Mesothelial cell of epicardium (in vitro differentiated cells): Measurements from ENCODE around the gene MRPS33. TPM values are rescaled to one million over a fixed set of nuclear protein-coding genes. Genes with fewer than 3 reads are reported as not detected.
"Not testable (repeated sequence)": the region's sequence is repeated elsewhere in the genome, so short reads cannot be mapped to it uniquely, and the experiment has no call there.

Experiments
- DNase-seq, 2 experiments: peaks; one replicate each; pipeline ENCODE4 v3.0.0; 2021; ENCODE audit warnings: low spot score in 2 of 2; ENCODE audit not compliant: unreplicated experiment in 2 of 2
- H3K27ac Mint-ChIP-seq: 2 replicates; pipeline ENCODE4 v1.8.0; 2021; ENCODE audit warnings: mixed read lengths
- H3K27me3 Mint-ChIP-seq: 2 replicates; pipeline ENCODE4 v1.8.0; 2021; ENCODE audit warnings: low read depth, mixed read lengths
- H3K36me3 Mint-ChIP-seq: 2 replicates; pipeline ENCODE4 v1.8.0; 2021; ENCODE audit warnings: mixed read lengths
- H3K4me1 Mint-ChIP-seq: 2 replicates; pipeline ENCODE4 v1.8.0; 2021; ENCODE audit warnings: mixed read lengths
- H3K4me3 Mint-ChIP-seq: 2 replicates; pipeline ENCODE4 v1.8.0; 2021; ENCODE audit warnings: mild to moderate bottlenecking, moderate library complexity, mixed read lengths
- H3K9me3 Mint-ChIP-seq: 2 replicates; pipeline ENCODE4 v1.8.0; 2021; ENCODE audit warnings: mixed read lengths
- CTCF ChIP-seq: fragments of 200-600 bp; sonication (generic); IDR thresholded peaks from one replicate; pipeline ENCODE4 v1.5.0; 2021; ENCODE audit warnings: antibody characterized with exemption; ENCODE audit not compliant: unreplicated experiment
- total RNA-seq: library from RNA; stranded (reverse); gene quantifications from 3 replicates; pipeline ENCODE4 v1.2.1, GENCODE V29; 2021

Gene MRPS33
- total RNA-seq, 1 donor from 2014 or later = 41.5 TPM

GRCh38 chr7:141045126-141045841 is 30.5 kb upstream of the MRPS33 start:
- no peak overlapping the region for H3K4me3 Mint-ChIP-seq
- no peaks in the 10 kb centered on the region for H3K4me1 Mint-ChIP-seq
- no peaks in the 10 kb centered on the region for H3K36me3 Mint-ChIP-seq
- no peak overlapping the region for H3K27ac Mint-ChIP-seq
- peaks cover 19% of the 10 kb centered on the region for H3K27me3 Mint-ChIP-seq
- TF ChIP-seq CTCF = no peak
- peaks cover 5% of the 10 kb centered on the region for H3K9me3 Mint-ChIP-seq
- DNase-seq = no peak

- Mint-ChIP-seq H3K27me3 (peaks cover 8% of the 10 kb centered on the region), H3K9me3 (peaks cover 5% of the 10 kb centered on the region), H3K36me3 (no peaks in the 10 kb centered on the region)
Observed at GRCh38 chr7:141043616-141044015, 28.9 kb upstream of the MRPS33 start.

GRCh38 chr7:141042222-141043193 is 27.8 kb upstream of the MRPS33 start:
- Mint-ChIP-seq H3K36me3 (no peaks in the 10 kb centered on the region), H3K27me3 (peaks cover 6% of the 10 kb centered on the region), H3K27ac (no peak overlapping the region), H3K4me1 (no peaks in the 10 kb centered on the region), H3K4me3 (no peak overlapping the region), H3K9me3 (peaks cover 5% of the 10 kb centered on the region)
- TF ChIP-seq CTCF = no peak
- DNase-seq = no peak

More at GRCh38 chr7:141043616-141044015, 28.9 kb upstream of the MRPS33 start:
- H3K4me3 Mint-ChIP-seq = no peak overlapping the region
- H3K4me1 Mint-ChIP-seq = no peaks in the 10 kb centered on the region
- TF ChIP-seq CTCF = no peak
- no peak overlapping the region for H3K27ac Mint-ChIP-seq
- no peak for DNase-seq

- H3K4me3 Mint-ChIP-seq = no peak overlapping the region
- no peaks in the 10 kb centered on the region for H3K4me1 Mint-ChIP-seq
- H3K27ac Mint-ChIP-seq = no peak overlapping the region
- H3K27me3 Mint-ChIP-seq = no peaks in the 10 kb centered on the region
- no peak for DNase-seq
- H3K9me3 Mint-ChIP-seq = no peaks in the 10 kb centered on the region
- no peaks in the 10 kb centered on the region for H3K36me3 Mint-ChIP-seq
- no peak for TF ChIP-seq CTCF
Observed at GRCh38 chr7:141039376-141039775, 24.6 kb upstream of the MRPS33 start.

GRCh38 chr7:141038100-141038499 is 23.3 kb upstream of the MRPS33 start:
- DNase-seq, H3K4me1 Mint-ChIP-seq, H3K4me3 Mint-ChIP-seq, H3K9me3 Mint-ChIP-seq, H3K27ac Mint-ChIP-seq, H3K27me3 Mint-ChIP-seq, H3K36me3 Mint-ChIP-seq: not testable (repeated sequence)

- peaks cover 25% of the 10 kb centered on the region for H3K9me3 Mint-ChIP-seq
- not testable (repeated sequence) for H3K27ac Mint-ChIP-seq, H3K4me3 Mint-ChIP-seq, H3K36me3 Mint-ChIP-seq, DNase-seq, H3K4me1 Mint-ChIP-seq, H3K27me3 Mint-ChIP-seq
Observed at GRCh38 chr7:141032539-141033323, 18.0 kb upstream of the MRPS33 start.
